Stimulated activated naive CD4-positive, alpha-beta T cell treated with Interleukin-2 at 50 U/mL for 16 hours (primary cell): Measurements from ENCODE around the gene CYGB.
"Not testable (repeated sequence)": the region's sequence is repeated elsewhere in the genome, so short reads cannot be mapped to it uniquely, and the experiment has no call there.

Experiments
- DNase-seq: peaks from one replicate; lab custom pipeline; 2025; lab: John Stamatoyannopoulos, UW

The CYGB gene

DNA sequence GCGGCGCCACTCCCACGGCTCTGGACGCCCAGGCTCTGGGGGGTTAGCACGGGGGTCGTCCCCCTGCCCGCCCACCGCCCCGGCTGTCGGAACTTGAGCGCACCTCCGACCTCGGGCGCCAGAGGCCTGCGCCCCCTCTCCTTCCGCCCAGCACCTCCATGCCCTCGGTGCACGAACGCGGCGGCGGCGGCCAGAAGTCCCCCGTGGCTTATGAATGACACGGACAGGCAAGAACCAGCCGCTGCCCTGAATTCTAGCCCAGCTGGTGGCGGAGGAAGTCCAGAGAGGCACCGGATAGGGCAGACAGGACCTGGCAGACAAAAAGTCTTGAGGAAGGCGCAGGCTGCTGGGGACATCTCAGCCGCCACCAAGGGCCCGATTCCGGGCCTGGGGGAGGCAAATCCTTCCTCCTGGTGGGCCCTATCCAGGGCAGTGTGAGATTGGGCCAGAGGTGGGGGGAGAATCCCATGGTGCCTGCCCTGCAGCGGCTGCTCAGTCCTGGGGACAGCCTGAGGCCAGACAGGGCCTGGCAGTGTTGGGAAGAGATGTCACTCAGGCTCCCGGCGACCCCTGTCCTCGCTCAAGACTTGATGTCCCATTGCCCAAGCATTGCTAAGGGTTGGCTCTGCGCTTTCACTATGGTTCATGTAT lies 897 bp upstream of the CYGB start:
- no peak for DNase-seq

- DNase-seq = no peak
Measured at GRCh38 chr17:76537288-76537577, 276 bp downstream of the CYGB start.

- DNase-seq = no peak
Measured at GRCh38 chr17:76536511-76537287, 810 bp downstream of the CYGB start.

GRCh38 chr17:76535788-76536510 lies 1.6 kb downstream of the CYGB start:
- no peak for DNase-seq

DNA sequence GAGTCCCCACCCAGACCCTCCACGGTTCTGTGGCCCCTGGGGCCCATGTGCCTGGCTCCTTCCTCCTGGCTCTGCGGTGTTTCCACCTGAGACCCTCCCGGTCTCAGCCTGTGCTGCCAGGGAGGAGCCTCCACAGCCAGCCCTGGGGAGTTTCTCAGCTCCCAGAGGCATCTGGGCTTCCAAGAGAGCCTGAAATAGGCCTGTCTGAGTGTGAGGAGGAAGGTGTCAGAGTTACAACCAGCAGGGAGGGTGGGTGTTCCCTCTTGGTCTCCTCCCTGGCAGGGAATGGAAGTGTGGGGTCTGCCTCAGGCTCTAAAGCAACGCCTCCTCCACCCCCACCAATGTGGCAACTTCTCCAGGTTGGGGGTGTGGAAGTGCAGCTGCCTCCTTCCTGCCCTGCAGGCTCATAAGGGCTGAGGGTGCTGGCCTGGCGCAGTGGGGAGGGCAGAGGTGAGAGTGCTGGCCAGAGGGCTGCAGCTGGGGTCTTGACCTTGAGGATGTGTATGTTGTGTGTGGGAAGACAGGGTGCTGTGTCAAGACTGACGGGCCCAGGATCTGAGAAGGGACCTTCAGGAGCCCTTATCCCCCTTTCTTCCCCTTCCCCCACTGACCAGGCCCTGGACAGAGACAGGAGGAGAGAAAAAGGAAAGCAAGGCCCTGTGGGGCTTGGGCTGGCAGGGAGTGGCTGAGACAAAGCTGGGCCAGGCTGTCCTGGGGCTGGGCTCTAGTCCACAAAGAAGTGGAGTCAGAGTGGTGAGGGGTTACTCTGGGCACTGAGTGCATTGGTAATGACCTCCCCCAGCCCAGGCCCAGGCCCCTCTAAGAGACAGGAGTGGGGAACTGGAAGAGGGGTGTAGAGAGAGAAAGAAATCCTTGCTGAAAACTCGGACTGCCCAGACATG lies 2.4 kb downstream of the CYGB start:
- DNase-seq = no peak

DNA sequence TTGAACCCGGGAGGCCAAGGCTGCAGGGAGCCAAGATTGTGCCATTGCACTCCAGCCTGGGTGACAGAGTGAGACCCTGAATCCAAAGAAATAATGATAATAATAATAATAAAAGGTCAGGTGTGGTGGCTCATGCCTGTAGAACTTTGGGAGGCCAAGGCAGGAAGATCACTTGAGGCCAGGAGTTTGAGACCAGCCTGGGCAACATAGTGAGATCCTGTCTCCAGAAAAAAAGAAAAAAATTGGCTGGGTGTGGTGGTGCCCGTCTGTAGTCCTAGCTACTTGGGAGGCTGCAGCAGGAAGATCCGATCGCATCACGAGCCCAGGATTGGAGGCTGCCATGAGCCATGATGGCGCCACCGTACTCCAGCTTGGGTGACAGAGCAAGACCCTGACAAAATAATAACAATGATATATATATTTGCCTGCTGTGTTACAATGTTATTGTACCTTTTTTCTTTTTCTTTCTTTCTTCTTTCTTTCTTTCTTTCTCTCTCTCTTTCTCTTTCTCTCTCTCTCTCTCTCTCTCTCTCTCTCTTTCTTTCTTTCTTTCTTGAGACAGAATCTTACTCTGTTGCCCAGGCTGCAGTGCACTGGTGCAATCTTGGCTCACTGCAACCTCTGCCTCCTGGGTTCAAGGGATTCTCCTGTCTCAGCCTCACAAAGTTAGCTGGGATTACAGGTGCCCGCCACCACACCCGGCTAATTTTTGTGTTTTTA lies 3.7 kb downstream of the CYGB start:
- DNase-seq = not testable (repeated sequence)

GRCh38 chr17:76532072-76532651 lies 5.3 kb downstream of the CYGB start:
- DNase-seq = no peak

GRCh38 chr17:76531486-76532038 lies 5.9 kb downstream of the CYGB start:
- DNase-seq = no peak

GRCh38 chr17:76530811-76531485 lies 6.6 kb downstream of the CYGB start:
- DNase-seq = no peak

- no peak for DNase-seq
Measured at GRCh38 chr17:76530095-76530723, 7.3 kb downstream of the CYGB start.

DNA sequence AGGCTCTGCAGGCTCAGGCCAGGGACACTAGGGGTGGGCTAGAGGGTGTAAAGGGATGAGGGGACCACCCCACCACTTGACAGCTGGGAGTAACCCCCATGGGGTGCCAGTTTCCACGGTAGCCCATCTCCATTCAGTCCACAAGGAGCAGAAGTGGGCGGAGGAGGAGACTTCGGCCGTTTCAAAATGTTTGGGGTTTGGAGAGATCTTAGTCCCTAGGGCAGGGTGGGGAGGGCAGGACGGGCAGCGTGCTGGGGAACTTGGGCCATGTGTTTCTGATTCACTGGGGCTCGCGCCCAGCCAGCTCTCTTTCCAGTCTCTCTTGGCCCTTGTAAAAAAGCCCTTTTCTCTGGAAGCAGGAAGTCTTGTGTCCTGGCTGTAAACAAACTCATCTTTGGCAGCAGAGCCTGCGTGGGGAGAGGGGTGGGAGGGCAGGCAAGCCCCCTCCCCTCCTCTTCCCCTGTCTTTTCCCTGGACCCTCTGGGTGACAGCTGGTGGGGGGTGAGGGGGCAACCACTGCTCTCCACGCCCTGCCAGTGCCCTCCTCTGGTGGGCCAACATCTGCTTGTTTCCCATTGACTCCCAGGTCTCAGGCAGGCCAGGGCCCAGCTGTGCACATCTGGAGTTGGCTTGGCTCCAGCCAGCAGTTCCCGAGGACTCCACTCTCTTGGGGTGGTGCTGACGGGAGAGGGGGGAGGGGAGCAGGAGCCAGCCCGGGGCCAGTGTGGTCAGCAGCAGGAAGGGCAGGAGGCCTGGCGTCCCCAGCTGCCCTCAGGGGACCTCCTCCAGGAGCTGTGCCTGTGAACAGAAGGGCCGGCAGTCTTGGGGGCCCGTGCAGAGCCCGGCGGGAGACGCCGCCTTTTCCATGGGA lies 8.1 kb downstream of the CYGB start:
- no peak for DNase-seq

DNA sequence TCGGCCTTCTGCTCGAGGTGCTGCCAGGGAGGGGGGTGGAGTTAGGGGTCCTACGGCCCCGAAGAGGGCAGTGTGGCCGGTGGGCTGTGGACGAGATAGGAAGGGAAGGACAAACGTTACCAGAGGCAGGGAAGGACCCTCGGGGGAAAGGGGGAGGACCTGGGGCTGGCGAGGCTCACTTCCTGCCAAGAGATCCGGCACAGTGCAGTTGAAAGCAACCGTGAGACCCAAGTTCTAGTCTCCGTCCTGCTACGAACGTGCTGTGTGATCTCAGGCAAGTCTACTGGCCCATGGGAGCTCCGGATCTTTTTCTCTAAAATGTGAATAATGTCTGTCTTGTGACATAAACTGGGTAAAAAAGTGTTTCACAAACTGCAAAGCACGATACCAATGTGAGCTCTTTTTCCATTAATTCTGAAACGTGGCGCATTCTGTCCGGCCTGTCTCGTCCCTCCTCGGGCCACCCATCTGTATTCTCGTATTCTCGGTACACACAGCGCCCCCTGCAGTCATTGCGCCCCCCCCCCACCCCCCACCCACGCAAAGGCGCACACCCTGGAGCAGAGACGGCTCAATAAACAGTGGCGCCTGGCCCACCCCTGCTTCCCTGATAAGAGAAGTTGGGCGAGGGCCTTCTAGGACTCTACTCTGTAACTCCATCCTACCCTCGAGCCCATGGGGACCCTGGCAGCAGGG lies 8.8 kb downstream of the CYGB start:
- no peak for DNase-seq

GRCh38 chr17:76528156-76528527 lies 9.4 kb downstream of the CYGB start:
- no peak for DNase-seq

- no peak for DNase-seq
Measured at GRCh38 chr17:76527430-76528111, 9.9 kb downstream of the CYGB start.

DNA sequence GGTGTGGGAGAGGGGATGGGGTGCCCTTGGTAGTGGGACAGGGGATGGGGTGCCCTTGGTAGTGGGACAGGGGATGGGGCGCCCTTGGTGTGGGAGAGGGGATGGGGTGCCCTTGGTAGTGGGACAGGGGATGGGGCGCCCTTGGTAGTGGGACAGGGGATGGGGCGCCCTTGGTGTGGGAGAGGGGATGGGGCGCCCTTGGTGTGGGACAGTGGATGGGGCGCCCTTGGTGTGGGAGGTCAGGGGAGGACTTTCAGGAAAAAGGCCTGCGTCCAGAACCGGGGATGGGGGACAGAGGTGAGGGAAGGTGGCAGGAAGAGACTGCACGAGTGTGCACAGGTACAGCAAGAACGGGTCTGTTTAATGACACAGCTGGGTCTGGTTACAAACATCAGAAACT lies 10.5 kb downstream of the CYGB start:
- DNase-seq = not testable (repeated sequence)

- not testable (repeated sequence) for DNase-seq
Measured at GRCh38 chr17:76525513-76525833, 12.0 kb downstream of the CYGB start.

- DNase-seq = no peak
Measured at GRCh38 chr17:76524598-76525512, 12.7 kb downstream of the CYGB start.
